CD1c-positive myeloid dendritic cell (primary cell): ENCODE data around the gene PPP1R3E.

Experiments
- DNase-seq: peaks from one replicate; pipeline ENCODE4 v3.0.0-alpha.2; 2016; ENCODE audit errors: extremely low spot score

Gene PPP1R3E

GRCh38 chr14:23322568-23323517 is 20.2 kb upstream of the PPP1R3E start:
- no peak for DNase-seq

DNA sequence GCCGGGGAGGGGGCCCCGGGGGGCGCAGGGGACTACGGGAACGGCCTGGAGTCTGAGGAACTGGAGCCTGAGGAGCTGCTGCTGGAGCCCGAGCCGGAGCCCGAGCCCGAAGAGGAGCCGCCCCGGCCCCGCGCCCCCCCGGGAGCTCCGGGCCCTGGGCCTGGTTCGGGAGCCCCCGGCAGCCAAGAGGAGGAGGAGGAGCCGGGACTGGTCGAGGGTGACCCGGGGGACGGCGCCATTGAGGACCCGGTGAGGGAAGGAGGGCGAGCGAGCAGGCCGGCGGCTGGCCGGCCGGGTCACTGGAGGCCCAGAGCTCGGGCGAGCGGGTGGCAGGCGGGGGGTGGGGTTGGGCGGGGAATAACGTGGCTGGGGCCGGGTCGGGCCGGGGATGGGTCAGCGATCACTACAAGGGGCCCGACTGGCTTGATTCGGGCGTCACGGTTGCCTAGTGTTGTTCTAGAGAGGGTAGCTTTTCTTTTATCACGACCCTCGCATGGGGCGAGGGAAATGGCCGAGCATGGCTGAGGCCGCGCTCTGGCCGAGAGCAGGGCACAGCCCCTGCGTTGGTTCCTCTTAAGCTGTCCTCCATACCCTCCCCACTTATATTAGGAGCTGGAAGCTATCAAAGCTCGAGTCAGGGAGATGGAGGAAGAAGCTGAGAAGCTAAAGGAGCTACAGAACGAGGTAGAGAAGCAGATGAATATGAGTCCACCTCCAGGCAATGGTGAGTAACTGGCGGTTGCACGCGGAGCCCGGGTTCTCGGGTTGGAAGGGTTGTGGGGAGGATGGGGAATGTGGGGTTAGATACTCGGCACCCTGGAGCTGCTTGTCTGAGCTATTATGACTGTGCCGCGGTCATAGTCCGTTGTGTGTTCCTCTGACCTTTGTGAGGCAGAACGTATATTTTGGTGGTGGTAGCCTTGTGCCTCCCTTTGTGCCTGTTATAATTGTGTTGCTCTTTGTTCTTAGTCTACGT is 19.2 kb upstream of the PPP1R3E start:
- peak; percentile 48 for DNase-seq

GRCh38 chr14:23320584-23321571 is 18.2 kb upstream of the PPP1R3E start, which contains the start of gene PABPN1:
TSS of gene PABPN1 (plus strand) at chr14:23321457. CDS start at chr14:23321470, 13 bp downstream.
- DNase-seq: peak; percentile 100

DNA sequence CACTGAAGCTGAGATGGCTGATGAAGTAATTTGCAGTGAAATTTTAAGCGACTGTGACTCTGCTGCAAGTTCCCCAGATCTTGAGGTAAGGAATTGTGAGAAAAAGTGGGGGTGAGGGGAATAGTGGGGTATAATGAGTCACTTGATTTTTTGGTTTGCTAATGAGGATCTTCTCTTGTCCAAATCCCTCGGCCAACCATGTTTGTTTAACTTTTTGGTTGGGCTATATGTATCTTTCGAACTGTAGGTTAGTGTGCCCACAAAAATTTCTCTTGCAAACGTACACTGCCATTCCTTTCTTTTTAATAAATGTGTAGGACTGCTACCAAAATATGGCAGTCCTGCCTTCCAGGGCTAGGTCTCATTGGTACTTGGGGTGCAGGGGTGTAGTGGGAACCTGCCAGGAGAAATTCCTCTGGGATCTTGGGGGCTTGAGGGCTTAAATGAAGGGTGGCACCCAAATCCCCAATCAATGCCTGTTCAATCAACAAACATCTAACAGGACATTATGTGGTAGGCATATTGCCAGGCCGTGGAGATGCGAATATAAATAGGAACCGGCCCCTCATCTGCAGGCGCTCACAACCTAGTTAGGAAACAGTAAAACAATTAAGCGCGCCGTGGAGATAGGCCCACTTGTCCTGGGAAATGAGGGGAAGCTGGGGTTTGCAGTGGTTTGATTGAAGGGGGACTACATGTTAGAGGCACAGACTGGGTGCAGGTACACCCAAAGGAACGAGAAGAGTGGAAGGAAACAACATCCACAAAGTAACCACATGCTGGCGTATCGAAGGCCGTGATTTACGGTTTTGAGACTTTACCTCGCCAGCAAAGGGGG is 17.3 kb upstream of the PPP1R3E start:
- no peak for DNase-seq

DNA sequence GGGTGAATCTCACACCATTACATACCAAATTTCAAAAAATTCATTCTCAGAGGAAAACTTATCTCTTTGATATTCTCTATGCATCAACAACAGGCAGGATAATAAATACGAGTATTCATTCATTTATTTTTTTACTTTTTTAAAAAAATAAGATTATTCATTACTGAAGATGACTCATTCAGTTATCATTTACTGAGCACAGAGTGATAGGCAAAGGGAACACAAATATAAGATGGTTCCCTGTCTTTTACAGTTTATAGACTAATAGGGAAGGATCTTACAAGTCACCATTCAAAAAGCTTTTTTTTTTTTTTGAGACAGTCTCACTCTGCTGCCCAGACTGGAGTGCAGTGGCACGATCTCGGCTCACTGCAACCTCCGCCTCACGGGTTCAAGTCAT is 13.6 kb upstream of the PPP1R3E start:
- no peak for DNase-seq

- DNase-seq: no peak
Measured at GRCh38 chr14:23310546-23310945, 7.9 kb upstream of the PPP1R3E start.

DNA sequence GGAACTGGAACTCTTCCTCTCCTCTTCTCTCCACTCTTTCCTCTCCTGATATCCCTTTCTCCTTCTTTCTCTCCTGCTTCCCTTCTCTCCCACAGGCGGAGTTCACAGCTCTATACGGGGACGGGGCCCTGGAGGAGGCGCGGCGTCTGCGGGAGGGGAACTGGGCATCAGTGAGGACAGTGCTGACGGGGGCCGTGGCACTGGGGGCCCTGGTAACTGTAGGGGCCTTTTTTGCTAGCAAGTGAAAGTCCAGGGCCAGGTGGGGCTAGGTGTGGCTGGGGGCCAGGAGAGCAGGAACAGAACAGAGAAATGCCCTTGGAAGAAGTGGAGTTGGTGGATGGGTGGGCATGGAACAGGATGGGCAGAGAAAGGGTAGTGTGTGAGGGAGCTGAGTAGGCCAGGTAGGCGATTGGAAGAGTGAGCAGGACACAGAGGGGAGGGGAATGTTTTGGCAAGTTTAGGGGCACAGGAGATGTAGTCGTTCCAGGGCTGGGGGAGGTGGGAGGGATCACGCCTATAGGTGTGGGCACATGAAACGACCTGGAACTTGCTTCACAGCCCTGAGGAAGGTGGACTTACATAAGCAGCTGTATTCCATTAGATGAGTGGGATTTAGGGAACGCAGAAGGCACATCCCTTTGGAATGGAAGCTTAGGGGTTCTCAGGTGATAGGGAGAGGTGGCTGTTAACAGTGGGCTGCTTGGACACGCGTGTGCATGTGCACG is 6.2 kb upstream of the PPP1R3E start:
- DNase-seq: no peak

DNA sequence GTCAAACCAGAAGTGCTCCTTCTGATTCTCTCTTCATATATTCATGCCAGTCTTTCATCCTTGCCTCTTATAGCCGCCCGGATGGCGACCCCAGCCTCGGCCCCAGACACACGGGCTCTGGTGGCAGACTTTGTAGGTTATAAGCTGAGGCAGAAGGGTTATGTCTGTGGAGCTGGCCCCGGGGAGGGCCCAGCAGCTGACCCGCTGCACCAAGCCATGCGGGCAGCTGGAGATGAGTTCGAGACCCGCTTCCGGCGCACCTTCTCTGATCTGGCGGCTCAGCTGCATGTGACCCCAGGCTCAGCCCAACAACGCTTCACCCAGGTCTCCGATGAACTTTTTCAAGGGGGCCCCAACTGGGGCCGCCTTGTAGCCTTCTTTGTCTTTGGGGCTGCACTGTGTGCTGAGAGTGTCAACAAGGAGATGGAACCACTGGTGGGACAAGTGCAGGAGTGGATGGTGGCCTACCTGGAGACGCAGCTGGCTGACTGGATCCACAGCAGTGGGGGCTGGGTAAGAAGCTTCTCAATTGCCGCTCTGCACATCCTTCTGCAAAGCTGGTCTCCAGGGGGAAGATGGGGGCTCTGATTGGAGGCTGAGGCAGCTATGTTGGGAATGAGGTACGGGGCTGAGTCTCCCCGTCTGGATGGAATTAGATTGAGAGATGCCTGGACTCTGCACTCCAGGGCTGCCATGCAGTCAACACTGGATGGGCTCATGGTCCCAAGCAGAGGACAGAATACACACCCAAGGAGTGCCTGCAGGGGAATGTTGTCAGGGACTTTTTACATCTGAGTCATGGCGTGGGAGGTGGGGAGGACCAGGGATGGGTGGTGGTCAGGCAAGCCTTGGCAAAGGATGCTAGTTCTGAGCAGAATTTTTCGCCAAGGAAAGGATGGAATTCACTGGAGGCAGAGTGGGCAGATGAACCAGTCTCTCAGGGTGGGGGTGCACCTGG is 5.3 kb upstream of the PPP1R3E start:
- DNase-seq: no peak

GRCh38 chr14:23307146-23307530 is 4.5 kb upstream of the PPP1R3E start:
- DNase-seq: no peak

DNA sequence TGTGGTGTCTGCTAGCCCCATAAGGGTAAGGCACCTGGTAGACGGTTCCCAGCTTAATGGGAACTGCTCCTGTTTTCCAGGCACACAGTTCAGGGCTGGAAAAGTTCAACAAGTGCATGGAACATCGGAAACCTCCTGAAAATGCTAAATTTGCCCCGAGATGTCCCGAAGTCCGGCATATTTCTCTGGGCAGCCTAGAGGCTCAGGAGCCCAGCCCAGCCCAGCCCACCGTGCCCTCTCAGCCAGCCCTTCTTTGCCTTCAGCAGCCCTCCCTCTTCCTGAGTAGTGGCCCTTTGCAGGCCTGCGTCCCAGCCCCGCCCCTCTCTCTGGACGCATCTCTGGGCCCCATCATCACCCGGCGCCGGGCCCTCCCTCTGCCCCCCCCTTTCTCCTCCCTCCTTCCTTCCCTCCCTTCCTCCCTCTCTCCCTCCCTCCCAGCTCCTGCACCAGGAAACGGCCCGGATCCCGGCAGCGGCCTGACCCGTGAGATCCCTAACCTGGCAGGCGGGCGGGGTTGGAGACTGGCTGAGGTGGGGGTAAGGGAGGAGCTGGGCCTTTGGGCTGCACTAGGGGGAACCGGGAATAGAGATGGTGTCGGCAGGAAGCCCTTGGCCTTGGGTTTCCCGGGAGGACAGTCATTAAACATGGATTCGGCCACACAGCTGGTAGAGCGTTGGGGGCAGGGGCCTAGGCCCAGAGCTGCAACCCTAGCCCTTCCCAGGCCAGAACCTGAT is 3.9 kb upstream of the PPP1R3E start, which contains the start of gene BCL2L2:
BCL2L2 (plus strand) TSS at position 422 of the 734 bp plus-strand sequence. CDS start 935 bp downstream, outside the sequence.
- DNase-seq: peak; percentile 62

- DNase-seq: no peak
Measured at GRCh38 chr14:23301969-23302289, 730 bp downstream of the PPP1R3E start.

DNA sequence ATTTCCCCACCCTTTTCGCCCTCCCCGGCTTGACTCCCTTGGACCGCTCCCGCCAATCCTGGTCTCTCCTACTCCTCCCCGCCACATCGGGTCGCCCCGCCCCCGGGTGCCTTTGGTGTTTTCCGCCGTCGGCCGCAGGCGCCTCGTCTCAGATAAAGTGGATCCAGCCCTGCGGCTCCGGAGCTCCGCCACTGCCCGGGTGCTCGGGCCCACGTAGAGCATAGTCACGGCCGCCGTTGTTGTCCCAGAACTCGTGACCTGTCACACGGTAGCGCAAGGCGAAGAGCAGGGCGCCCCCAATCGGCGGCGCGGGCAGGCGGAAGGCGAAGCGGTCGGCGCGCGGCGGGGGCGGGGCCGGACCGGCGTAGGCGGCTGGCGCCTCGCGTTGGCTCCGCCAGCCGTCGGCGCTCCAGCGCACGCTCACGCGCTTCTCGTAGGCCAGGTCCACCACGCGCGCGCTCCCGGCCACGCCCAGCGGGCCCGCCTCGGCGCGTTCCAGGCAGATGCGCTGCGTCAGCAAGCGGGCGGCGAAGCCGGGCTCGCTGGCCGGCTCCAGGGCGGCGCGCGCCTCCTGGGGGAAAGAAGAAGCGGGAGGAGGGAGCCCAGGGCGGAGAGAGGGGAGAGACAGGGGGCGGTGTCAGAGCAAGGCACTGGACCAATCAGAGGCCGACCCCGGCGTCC is 1.2 kb downstream of the PPP1R3E start:
- peak; percentile 100 for DNase-seq

- peak; percentile 37 for DNase-seq
Measured at GRCh38 chr14:23300687-23301223, 1.9 kb downstream of the PPP1R3E start.

- peak; percentile 44 for DNase-seq
Measured at GRCh38 chr14:23299986-23300686, 2.5 kb downstream of the PPP1R3E start.

GRCh38 chr14:23299211-23299957 is 3.3 kb downstream of the PPP1R3E start:
- DNase-seq: peak; percentile 33
